Endothelial cell (in vitro differentiated cells): ENCODE results near the gene P4HA3. TPM values are rescaled to one million over a fixed set of nuclear protein-coding genes. Genes with fewer than 3 reads are reported as not detected.

Source experiments
- DNase-seq: peaks from one replicate; pipeline ENCODE4 v3.0.0; 2021; ENCODE audit warnings: low spot score
- H3K27ac Mint-ChIP-seq: one replicate; pipeline ENCODE4 v1.8.0; 2021; ENCODE audit warnings: mixed read lengths, inconsistent platforms; ENCODE audit not compliant: unreplicated experiment
- H3K27me3 Mint-ChIP-seq: one replicate; pipeline ENCODE4 v1.8.0; 2021; ENCODE audit warnings: mild to moderate bottlenecking, moderate library complexity, mixed read lengths, inconsistent platforms; ENCODE audit not compliant: unreplicated experiment
- H3K36me3 Mint-ChIP-seq: one replicate; pipeline ENCODE4 v1.8.0; 2021; ENCODE audit warnings: mild to moderate bottlenecking, low read depth, mixed read lengths, inconsistent platforms; ENCODE audit not compliant: unreplicated experiment
- H3K4me1 Mint-ChIP-seq: one replicate; pipeline ENCODE4 v1.8.0; 2021; ENCODE audit warnings: mild to moderate bottlenecking, mixed read lengths, inconsistent platforms; ENCODE audit not compliant: unreplicated experiment
- H3K4me3 Mint-ChIP-seq: one replicate; pipeline ENCODE4 v1.8.0; 2021; ENCODE audit warnings: mild to moderate bottlenecking, mixed read lengths, inconsistent platforms; ENCODE audit not compliant: unreplicated experiment
- H3K9me3 Mint-ChIP-seq: one replicate; pipeline ENCODE4 v1.8.0; 2021; ENCODE audit warnings: mixed read lengths, inconsistent platforms; ENCODE audit not compliant: unreplicated experiment
- CTCF ChIP-seq: fragments of 200-600 bp; sonication (generic); IDR thresholded peaks from one replicate; pipeline ENCODE4 v1.5.0; 2021; ENCODE audit warnings: antibody characterized with exemption; ENCODE audit not compliant: unreplicated experiment
- total RNA-seq: library from RNA; stranded (reverse); fragmentation: NEBNext Ultra II Directional; extraction: Animal tissue kit (Norgen Biotek cat#: 25700); gene quantifications from one replicate; pipeline ENCODE4 v1.2.1, GENCODE V29; 2021; ENCODE audit not compliant: unreplicated experiment

Gene P4HA3
- total RNA-seq, 1 donor from 2014 or later, result 0.64 TPM

- no peak overlapping the region for H3K4me3 Mint-ChIP-seq
- TF ChIP-seq CTCF, result no peak
- H3K27ac Mint-ChIP-seq, result no peak overlapping the region
- H3K36me3 Mint-ChIP-seq, result peaks cover 4% of the 10 kb centered on the region
- no peak for DNase-seq
- H3K4me1 Mint-ChIP-seq, result no peaks in the 10 kb centered on the region
- H3K27me3 Mint-ChIP-seq, result no peaks in the 10 kb centered on the region
- no peaks in the 10 kb centered on the region for H3K9me3 Mint-ChIP-seq
Measured at GRCh38 chr11:74280494-74280893, 30.9 kb downstream of the P4HA3 start.

- H3K9me3 Mint-ChIP-seq, result no peaks in the 10 kb centered on the region
- H3K4me1 Mint-ChIP-seq, result no peaks in the 10 kb centered on the region
- DNase-seq, result no peak
- no peaks in the 10 kb centered on the region for H3K27me3 Mint-ChIP-seq
- peaks cover 4% of the 10 kb centered on the region for H3K36me3 Mint-ChIP-seq
- no peak overlapping the region for H3K27ac Mint-ChIP-seq
- TF ChIP-seq CTCF, result no peak
- no peak overlapping the region for H3K4me3 Mint-ChIP-seq
Measured at GRCh38 chr11:74279256-74279655, 32.2 kb downstream of the P4HA3 start.

GRCh38 chr11:74278721-74279161 is 32.7 kb downstream of the P4HA3 start:
- Mint-ChIP-seq H3K4me3 (no peak overlapping the region), H3K9me3 (no peaks in the 10 kb centered on the region), H3K36me3 (peaks cover 4% of the 10 kb centered on the region), H3K27me3 (no peaks in the 10 kb centered on the region), H3K27ac (no peak overlapping the region), H3K4me1 (no peaks in the 10 kb centered on the region)
- DNase-seq, result no peak
- no peak for TF ChIP-seq CTCF

- no peak for DNase-seq
Measured at GRCh38 chr11:74278103-74278502, 33.3 kb downstream of the P4HA3 start.

GRCh38 chr11:74276581-74276980 is 34.9 kb downstream of the P4HA3 start:
- Mint-ChIP-seq H3K4me3 (no peak overlapping the region), H3K4me1 (no peaks in the 10 kb centered on the region), H3K9me3 (no peaks in the 10 kb centered on the region), H3K27ac (no peak overlapping the region), H3K27me3 (no peaks in the 10 kb centered on the region), H3K36me3 (peaks cover 4% of the 10 kb centered on the region)
- TF ChIP-seq CTCF, result no peak
- no peak for DNase-seq

More at GRCh38 chr11:74278103-74278502, 33.3 kb downstream of the P4HA3 start:
- no peak overlapping the region for H3K27ac Mint-ChIP-seq
- H3K9me3 Mint-ChIP-seq, result no peaks in the 10 kb centered on the region
- peaks cover 4% of the 10 kb centered on the region for H3K36me3 Mint-ChIP-seq
- no peak for TF ChIP-seq CTCF
- H3K4me1 Mint-ChIP-seq, result no peaks in the 10 kb centered on the region
- no peaks in the 10 kb centered on the region for H3K27me3 Mint-ChIP-seq
- H3K4me3 Mint-ChIP-seq, result no peak overlapping the region
